ENCODE data around the gene HOXA10.

The HOXA10 gene

GRCh38 chr7:27154901-27155815 is 19.0 kb downstream of the HOXA10 start:
- no peak for DNase-seq

- DNase-seq = no peak
Observed at GRCh38 chr7:27154369-27154768, 19.8 kb downstream of the HOXA10 start.

GRCh38 chr7:27153526-27153925 is 20.6 kb downstream of the HOXA10 start:
- no peak for DNase-seq

GRCh38 chr7:27152816-27153442 is 21.2 kb downstream of the HOXA10 start:
- no peak for DNase-seq

GRCh38 chr7:27151931-27152815 is 21.9 kb downstream of the HOXA10 start, which contains the start of gene HOXA3:
Gene HOXA3 (minus strand): TSS chr7:27152583. CDS start chr7:27110640, 41,943 bp downstream.
- no peak for DNase-seq

GRCh38 chr7:27151341-27151930 is 22.7 kb downstream of the HOXA10 start:
- no peak for DNase-seq

GRCh38 chr7:27150568-27151340 is 23.4 kb downstream of the HOXA10 start:
- peak in 12 of 14 donors; percentile 24 to 93 (median 84) for DNase-seq

GRCh38 chr7:27149842-27150567 is 24.1 kb downstream of the HOXA10 start:
- DNase-seq = peak in 1 of 14 donors; percentile 70

- DNase-seq = no peak
Observed at GRCh38 chr7:27148756-27149641, 25.1 kb downstream of the HOXA10 start.

GRCh38 chr7:27148031-27148755 is 25.9 kb downstream of the HOXA10 start:
- no peak for DNase-seq

GRCh38 chr7:27147199-27148030 is 26.7 kb downstream of the HOXA10 start, which contains the start of gene HOXA6:
Gene HOXA6 (minus strand): TSS chr7:27147774. CDS start chr7:27147749, 25 bp downstream.
- DNase-seq = peak in 8 of 14 donors; percentile 43 to 82 (median 66)

- no peak for DNase-seq
Observed at GRCh38 chr7:27146491-27147198, 27.5 kb downstream of the HOXA10 start.

- DNase-seq = no peak
Observed at GRCh38 chr7:27145914-27146412, 28.2 kb downstream of the HOXA10 start.

- no peak for DNase-seq
Observed at GRCh38 chr7:27145165-27145913, 28.8 kb downstream of the HOXA10 start.

GRCh38 chr7:27144781-27145164 is 29.3 kb downstream of the HOXA10 start:
- no peak for DNase-seq

Data from C1 segment of cervical spinal cord (tissue), 14 donors.